GM10266 (cell line): Measurements from ENCODE around the gene RPS6KB2.

Experiments
- DNase-seq: peaks from one replicate; pipeline ENCODE4 v3.0.0; 2012; ENCODE audit errors: extremely low spot score
- TF ChIP-seq, protein P1 (sequence below): IDR thresholded peaks from 2 replicates; pipeline ENCODE4 v1.5.1; 2012; ENCODE audit warnings: mild to moderate bottlenecking, low read depth; ENCODE audit not compliant: control insufficient read depth, insufficient read depth; ENCODE audit errors: missing control alignments

Gene RPS6KB2

DNA sequence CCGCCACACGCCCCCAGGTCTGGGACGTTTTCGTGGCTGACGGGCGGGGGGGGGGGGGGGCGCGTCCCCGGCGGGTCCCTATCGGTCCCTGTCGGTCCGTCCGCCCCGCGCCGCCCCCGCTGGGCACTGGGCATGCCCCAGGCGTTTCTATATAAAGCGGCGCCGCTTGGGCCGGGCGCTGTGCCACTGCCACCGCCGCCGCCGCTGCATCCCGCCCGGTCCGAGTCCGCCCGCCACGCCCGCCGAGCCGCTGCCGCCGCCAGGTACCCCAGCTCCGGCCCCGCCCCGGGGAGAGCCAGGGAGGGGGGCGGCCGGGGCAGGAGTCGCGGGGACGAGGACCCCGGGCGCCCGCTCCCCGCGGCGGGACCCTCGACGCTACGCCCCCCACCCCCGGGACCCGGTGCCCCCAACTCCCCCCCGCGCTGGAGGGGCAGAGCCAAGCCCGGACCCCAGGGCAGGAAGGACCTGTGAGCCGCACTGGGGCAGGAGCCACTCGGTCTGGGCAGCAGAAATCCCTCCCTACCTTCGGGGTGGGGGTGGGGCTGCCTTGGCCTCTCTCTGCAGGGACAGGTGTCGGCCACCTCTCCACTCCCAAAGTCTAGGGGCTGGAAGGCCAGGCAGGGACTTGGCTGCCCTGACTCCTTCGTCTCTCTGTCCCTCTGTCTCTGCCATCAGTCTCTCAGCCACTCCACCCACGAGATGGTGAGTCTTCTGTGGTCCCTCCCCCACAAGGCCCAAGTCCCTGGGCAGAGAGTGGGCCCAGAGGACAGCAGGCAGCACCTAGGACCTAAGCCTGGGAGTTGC, 12.6 kb upstream of the RPS6KB2 start, which contains the start of gene CARNS1:
Gene CARNS1, plus strand, starts transcription at position 178 of the 804 bp plus-strand sequence. Its CDS starts 522 bp downstream, at position 700.
- DNase-seq: no peak
- TF ChIP-seq, protein P1, sequence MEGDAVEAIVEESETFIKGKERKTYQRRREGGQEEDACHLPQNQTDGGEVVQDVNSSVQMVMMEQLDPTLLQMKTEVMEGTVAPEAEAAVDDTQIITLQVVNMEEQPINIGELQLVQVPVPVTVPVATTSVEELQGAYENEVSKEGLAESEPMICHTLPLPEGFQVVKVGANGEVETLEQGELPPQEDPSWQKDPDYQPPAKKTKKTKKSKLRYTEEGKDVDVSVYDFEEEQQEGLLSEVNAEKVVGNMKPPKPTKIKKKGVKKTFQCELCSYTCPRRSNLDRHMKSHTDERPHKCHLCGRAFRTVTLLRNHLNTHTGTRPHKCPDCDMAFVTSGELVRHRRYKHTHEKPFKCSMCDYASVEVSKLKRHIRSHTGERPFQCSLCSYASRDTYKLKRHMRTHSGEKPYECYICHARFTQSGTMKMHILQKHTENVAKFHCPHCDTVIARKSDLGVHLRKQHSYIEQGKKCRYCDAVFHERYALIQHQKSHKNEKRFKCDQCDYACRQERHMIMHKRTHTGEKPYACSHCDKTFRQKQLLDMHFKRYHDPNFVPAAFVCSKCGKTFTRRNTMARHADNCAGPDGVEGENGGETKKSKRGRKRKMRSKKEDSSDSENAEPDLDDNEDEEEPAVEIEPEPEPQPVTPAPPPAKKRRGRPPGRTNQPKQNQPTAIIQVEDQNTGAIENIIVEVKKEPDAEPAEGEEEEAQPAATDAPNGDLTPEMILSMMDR: no peak

DNA sequence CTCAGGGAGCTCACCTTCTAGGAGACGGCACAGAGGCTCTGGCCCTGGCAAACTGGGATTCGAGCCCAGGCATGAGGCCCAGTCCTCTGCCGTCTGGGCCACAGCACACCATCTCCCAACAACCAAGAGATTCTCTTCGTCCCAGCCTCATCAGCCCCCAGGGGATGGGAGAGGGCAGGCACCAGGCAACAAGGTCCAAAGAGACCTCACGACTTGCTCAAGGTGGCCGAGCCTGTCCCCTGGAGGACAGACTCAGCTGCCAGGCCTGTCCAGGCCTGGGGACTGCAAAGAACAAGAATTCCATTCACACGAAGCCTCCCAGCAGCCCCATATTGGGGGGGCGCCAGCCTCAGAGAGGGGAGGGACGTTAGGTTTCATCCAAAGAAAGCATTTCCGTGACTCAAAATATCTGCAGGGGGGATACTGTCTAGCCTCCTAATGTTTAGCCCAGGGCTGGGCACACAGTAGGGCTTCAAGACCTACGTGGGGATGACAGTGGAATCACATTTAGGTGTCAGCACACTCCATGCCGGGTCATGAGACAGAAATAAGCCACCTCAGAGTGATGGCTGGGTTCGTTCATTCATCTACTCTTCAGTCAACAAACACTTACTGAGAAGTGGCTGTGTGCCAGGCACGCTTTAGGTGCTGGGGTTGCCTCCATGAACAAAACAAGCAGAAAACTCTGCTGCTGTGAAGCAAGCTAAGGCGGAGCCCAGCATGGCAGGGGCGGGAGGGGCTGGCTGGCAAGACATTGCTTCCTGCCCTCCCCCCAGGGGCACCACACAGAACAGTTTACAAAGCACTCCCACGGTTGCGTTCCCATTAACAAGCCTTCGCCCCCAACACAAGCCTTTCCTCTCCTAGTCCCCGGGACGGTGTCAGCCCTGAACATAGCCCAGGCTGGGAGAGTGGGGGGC, 11.6 kb upstream of the RPS6KB2 start:
- no peak for DNase-seq
- TF ChIP-seq, protein P1: no peak

DNA sequence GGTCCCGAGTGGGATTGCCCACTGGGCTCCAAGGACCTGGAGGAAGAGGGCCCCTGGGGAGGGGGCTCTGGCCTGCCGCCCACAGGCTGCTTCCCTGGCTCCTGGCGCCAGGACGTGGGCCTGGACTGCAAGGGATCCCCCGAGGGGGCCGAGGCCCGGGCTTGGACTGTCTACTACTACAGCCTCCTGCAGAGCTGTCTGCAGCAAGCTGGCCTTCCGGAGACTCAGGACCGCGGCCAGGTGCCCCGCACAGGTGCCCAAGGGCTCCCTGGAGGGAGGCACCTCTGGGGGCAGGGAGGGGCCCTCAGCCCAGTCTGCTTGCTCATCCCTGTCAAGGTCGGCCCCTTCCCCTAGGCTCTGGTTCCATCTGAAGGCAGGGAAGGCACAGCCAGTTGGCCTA, 10.9 kb upstream of the RPS6KB2 start:
- TF ChIP-seq, protein P1: no peak
- no peak for DNase-seq

DNA sequence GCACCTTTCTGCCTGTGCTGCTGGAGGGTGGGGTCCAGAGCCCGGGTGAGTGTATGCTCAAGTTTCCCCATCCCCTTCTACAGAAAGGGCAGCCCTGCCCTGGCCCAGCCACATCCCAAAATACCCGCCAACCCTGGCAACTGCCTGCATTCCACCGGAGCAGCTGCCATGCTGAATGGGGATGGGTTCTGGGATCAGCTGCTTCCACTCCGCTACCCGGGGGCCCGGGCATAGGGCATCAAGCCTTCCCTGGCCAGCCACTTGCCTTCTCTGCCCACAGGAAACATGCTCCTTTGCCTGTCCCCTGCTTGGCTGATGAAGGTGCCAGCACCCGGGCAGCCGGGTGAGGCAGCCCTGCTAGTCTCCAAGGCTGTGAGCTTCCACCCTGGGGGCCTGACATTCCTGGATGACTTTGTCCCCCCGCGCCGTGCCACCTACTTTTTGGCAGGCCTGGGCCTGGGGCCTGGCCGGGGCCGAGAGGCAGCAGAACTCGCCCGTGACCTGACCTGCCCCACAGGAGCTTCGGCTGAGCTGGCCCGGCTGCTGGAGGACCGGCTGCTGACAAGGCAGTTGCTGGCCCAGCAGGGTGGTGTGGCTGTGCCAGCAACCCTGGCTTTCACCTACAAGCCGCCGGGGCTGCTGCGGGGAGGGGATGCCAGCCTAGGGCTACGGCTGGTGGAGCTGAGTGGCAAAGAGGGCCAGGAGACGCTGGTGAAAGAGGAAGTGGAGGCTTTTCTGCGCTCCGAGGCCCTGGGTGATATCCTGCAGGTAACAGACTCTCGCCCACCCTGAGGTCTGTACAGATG, 9.6 kb upstream of the RPS6KB2 start:
- no peak for DNase-seq
- TF ChIP-seq, protein P1: no peak

DNA sequence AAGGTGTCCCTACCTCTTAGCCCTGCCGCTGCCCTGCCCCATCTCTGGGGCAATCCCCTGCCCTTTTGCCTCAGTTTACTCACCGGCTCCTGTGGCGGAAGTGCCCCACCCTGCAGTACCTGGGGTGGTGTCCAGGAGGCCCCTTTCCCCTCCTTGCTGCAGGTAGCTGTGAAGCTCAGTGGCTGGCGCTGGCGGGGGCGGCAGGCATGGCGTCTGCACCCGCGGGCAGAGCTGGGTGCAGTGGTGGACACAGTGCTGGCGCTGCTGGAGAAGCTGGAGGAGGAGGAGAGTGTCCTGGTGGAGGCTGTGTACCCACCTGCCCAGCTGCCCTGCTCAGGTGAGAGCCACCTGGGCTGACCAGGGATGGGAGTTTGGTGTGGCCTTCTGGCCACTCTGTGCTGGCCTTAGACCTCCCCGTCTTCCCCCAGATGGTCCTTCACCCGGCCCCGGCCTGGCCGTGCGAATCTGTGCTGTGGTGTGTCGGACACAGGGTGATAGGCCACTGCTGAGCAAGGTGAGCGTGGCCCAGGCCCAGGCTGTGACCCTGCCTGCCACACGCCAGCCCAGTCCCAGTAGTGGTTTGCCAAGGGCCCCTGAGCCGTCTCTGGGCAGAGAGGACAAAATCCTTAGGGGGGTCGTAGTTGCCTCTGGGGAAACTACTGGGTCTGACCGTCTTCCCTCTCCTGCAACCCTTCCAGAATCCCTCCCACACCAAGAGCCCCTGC, 8.8 kb upstream of the RPS6KB2 start:
- DNase-seq: no peak
- TF ChIP-seq, protein P1: no peak

DNA sequence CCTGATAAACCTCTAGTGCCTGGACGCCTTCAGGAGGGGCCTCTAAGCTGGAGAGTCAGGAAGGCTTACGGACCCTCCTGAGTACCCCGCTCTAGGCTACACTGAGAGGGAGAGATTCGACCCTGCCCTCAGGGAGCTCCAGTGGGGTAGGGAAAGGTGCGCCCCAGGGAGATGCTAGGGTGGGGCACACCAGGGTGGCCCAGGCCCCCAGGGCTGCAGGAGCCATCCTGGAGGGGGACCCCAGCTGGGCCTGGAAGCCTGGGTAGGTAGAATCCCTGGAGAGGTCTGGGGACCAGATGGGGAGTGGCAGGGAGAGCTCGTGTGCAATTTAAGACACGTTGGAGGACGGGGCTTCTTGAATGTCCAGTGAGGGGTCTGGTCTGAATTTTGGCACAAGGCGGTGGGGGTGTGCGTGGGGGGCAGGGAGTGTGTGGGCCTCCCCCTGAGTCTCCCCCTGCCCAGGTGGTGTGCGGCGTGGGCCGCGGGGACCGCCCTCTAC, 8.1 kb upstream of the RPS6KB2 start:
- TF ChIP-seq, protein P1: no peak
- DNase-seq: no peak
